WTC11 (cell line): ENCODE data around the gene TUBE1. TPM values are rescaled to one million over a fixed set of nuclear protein-coding genes. Genes with fewer than 3 reads are reported as not detected.

Source experiments
- ATAC-seq: fragments of 200-7000 bp; cut with Tn5 transposase; 2 replicates; pipeline ENCODE4 v1.10.0; 2021; ENCODE audit warnings: mild to moderate bottlenecking, moderate library complexity
- CTCF ChIA-PET: fragments of 300-600 bp; sonication (Branson Sonifier 250); formaldehyde crosslinking; loops from one replicate; lab custom pipeline; 2021; ENCODE audit warnings: antibody characterized with exemption; lab: Charles Lee
- POLR2A ChIA-PET: fragments of 350-600 bp; sonication (Branson Sonifier 250); formaldehyde crosslinking; loops from one replicate; lab custom pipeline; 2021; ENCODE audit warnings: antibody characterized with exemption; lab: Charles Lee
- DNase-seq: peaks from one replicate; pipeline ENCODE4 v3.0.0; 2021; ENCODE audit warnings: low spot score
- H3K27ac Mint-ChIP-seq: 2 replicates; pipeline ENCODE4 v1.8.0; 2021; ENCODE audit warnings: mixed read lengths
- H3K27me3 Mint-ChIP-seq: 2 replicates; pipeline ENCODE4 v1.8.0; 2021; ENCODE audit warnings: low read depth, mild to moderate bottlenecking, moderate library complexity, mixed read lengths
- H3K36me3 Mint-ChIP-seq: 2 replicates; pipeline ENCODE4 v1.8.0; 2021; ENCODE audit warnings: mixed read lengths
- H3K4me1 Mint-ChIP-seq: 2 replicates; pipeline ENCODE4 v1.8.0; 2022; ENCODE audit warnings: mixed read lengths
- H3K4me3 Mint-ChIP-seq: 2 replicates; pipeline ENCODE4 v1.8.0; 2021; ENCODE audit warnings: mild to moderate bottlenecking, moderate library complexity, mixed read lengths
- H3K9me3 Mint-ChIP-seq: 2 replicates; pipeline ENCODE4 v1.8.0; 2021; ENCODE audit warnings: mixed read lengths
- EMX1 ChIP-seq: fragments of 250-450 bp; sonication (Bioruptor Pico); IDR thresholded peaks from 2 replicates; pipeline ENCODE4 v1.8.0; 2021; ENCODE audit warnings: mild to moderate bottlenecking
- ETV6 ChIP-seq: sonication (generic); formaldehyde crosslinking; IDR thresholded peaks from 2 replicates; pipeline ENCODE4 v1.8.1; 2022; ENCODE audit warnings: mild to moderate bottlenecking, missing genetic modification reagents
- FOXJ3 ChIP-seq: sonication (generic); formaldehyde crosslinking; IDR thresholded peaks from 2 replicates; pipeline ENCODE4 v1.9.0; 2021; ENCODE audit warnings: missing genetic modification reagents, mild to moderate bottlenecking, borderline replicate concordance
- FOXP1 ChIP-seq: sonication (generic); formaldehyde crosslinking; IDR thresholded peaks from 2 replicates; pipeline ENCODE4 v1.8.0; 2022; ENCODE audit warnings: missing genetic modification reagents, mild to moderate bottlenecking, moderate library complexity, borderline replicate concordance
- GABPB1 ChIP-seq: sonication (generic); formaldehyde crosslinking; IDR thresholded peaks from 2 replicates; pipeline ENCODE4 v1.8.1; 2023; ENCODE audit warnings: mild to moderate bottlenecking, missing genetic modification reagents
- SMAD4 ChIP-seq: sonication (generic); formaldehyde crosslinking; IDR thresholded peaks from 2 replicates; pipeline ENCODE4 v1.8.0; 2022; ENCODE audit warnings: mild to moderate bottlenecking, missing genetic modification reagents
- ZNF416 ChIP-seq: fragments of 250-450 bp; sonication (Bioruptor Pico); IDR thresholded peaks from 2 replicates; pipeline ENCODE4 v1.9.0; 2021; ENCODE audit warnings: mild to moderate bottlenecking, inconsistent platforms
- total RNA-seq: library from RNA; stranded (reverse); gene quantifications from 3 replicates; pipeline ENCODE4 v1.2.3, GENCODE V29; 2021
- TF ChIP-seq, protein P1 (sequence below): sonication (generic); formaldehyde crosslinking; IDR thresholded peaks from 2 replicates; pipeline ENCODE4 v1.8.1; 2022; ENCODE audit warnings: mild to moderate bottlenecking, missing genetic modification reagents, moderate library complexity, borderline replicate concordance
- TF ChIP-seq, protein P2 (sequence below): sonication (generic); formaldehyde crosslinking; IDR thresholded peaks from 2 replicates; pipeline ENCODE4 v1.8.1; 2023; ENCODE audit warnings: mild to moderate bottlenecking, missing genetic modification reagents
- TF ChIP-seq, protein P3 (sequence below): fragments of 250-450 bp; sonication (Bioruptor Pico); IDR thresholded peaks from 2 replicates; pipeline ENCODE4 v2.1.2; 2022; ENCODE audit warnings: mild to moderate bottlenecking, moderate library complexity
- TF ChIP-seq, protein P4 (sequence below): fragments of 250-450 bp; sonication (Bioruptor Pico); IDR thresholded peaks from 2 replicates; pipeline ENCODE4 v1.9.0; 2021; ENCODE audit warnings: mild to moderate bottlenecking, borderline replicate concordance
- TF ChIP-seq, protein P5 (sequence below): sonication (generic); formaldehyde crosslinking; IDR thresholded peaks from 2 replicates; pipeline ENCODE4 v1.8.1; 2023; ENCODE audit warnings: mild to moderate bottlenecking, missing genetic modification reagents, moderate library complexity
- TF ChIP-seq, protein P6 (sequence below): sonication (generic); formaldehyde crosslinking; IDR thresholded peaks from 2 replicates; pipeline ENCODE4 v1.8.1; 2022; ENCODE audit warnings: low read depth, mild to moderate bottlenecking, moderate library complexity, missing genetic modification reagents, borderline replicate concordance
- TF ChIP-seq, protein P7 (sequence below): sonication (generic); formaldehyde crosslinking; IDR thresholded peaks from 2 replicates; pipeline ENCODE4 v1.8.1; 2023; ENCODE audit warnings: mild to moderate bottlenecking, missing genetic modification reagents, moderate library complexity

Gene TUBE1
- total RNA-seq, 1 experiment from 2014 or later, result 16.9 TPM

DNA sequence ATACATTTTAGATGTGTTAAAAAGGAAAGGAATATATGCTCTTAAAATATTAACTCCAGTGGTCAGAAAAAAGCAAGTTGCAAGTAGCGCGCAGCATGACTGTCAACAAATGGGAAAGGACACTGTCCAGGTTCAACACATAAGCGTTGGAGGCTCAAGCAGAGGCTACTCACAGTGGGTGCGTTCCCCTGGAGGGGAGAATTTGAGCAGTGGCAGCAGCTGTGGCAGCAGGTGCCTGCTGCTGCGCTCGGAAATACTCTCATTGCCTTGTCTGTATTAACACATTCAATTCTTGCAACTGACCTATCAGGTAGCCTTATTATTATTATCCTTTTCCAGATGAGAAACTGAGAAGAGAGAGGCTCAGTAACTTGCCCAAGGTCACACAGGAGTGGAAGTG is 55.3 kb downstream of the TUBE1 start (continued):
- TF ChIP-seq, protein P1, sequence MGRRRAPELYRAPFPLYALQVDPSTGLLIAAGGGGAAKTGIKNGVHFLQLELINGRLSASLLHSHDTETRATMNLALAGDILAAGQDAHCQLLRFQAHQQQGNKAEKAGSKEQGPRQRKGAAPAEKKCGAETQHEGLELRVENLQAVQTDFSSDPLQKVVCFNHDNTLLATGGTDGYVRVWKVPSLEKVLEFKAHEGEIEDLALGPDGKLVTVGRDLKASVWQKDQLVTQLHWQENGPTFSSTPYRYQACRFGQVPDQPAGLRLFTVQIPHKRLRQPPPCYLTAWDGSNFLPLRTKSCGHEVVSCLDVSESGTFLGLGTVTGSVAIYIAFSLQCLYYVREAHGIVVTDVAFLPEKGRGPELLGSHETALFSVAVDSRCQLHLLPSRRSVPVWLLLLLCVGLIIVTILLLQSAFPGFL (CRISPR knock-in tag), result no peak
- TF ChIP-seq, protein P2, sequence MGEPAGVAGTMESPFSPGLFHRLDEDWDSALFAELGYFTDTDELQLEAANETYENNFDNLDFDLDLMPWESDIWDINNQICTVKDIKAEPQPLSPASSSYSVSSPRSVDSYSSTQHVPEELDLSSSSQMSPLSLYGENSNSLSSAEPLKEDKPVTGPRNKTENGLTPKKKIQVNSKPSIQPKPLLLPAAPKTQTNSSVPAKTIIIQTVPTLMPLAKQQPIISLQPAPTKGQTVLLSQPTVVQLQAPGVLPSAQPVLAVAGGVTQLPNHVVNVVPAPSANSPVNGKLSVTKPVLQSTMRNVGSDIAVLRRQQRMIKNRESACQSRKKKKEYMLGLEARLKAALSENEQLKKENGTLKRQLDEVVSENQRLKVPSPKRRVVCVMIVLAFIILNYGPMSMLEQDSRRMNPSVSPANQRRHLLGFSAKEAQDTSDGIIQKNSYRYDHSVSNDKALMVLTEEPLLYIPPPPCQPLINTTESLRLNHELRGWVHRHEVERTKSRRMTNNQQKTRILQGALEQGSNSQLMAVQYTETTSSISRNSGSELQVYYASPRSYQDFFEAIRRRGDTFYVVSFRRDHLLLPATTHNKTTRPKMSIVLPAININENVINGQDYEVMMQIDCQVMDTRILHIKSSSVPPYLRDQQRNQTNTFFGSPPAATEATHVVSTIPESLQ (CRISPR knock-in tag), result no peak

DNA sequence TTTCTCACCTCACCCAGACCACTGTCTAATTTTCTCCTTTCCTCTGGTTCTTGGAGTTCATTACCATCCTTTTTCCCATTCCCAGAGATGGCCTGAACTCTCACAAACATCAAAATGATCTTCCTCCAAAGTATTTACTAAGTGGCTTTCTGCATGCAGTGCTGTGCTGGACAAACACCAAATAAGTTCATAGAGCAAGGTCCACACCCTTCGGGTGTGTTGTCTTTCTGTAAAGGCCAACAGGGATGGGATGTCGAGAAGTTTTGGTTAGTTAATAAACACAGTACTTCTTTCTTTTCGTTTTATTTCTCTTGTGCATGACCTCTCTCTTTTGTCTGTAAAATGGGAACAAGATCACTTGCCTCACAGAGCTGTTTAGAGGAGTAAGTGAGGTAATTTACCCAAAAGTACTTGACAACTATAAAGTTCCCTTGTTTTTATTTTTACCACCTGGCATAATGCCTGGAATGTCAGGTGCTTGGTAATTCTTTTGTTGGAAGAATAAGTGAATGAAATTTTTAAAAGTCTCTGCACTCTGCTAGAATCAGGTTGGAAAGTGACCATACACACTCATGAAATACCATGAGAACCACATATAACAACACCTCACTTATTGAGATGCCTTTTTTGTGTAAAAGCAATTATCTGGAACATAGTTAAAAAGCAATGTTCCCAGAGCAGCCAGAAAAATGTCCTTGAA is 56.2 kb downstream of the TUBE1 start:
- Mint-ChIP-seq H3K4me3 (no peak overlapping the region), H3K36me3 (no peaks in the 10 kb centered on the region), H3K27me3 (no peaks in the 10 kb centered on the region; the same call in 1 of the 2 replicates), H3K27ac (no peak overlapping the region), H3K4me1 (peaks cover 8% of the 10 kb centered on the region), H3K9me3 (no peaks in the 10 kb centered on the region)
- ChIA-PET CTCF (no interaction called here), POLR2A (no interaction called here)
- ATAC-seq (no peak), DNase-seq (no peak)
- TF ChIP-seq, protein P3, sequence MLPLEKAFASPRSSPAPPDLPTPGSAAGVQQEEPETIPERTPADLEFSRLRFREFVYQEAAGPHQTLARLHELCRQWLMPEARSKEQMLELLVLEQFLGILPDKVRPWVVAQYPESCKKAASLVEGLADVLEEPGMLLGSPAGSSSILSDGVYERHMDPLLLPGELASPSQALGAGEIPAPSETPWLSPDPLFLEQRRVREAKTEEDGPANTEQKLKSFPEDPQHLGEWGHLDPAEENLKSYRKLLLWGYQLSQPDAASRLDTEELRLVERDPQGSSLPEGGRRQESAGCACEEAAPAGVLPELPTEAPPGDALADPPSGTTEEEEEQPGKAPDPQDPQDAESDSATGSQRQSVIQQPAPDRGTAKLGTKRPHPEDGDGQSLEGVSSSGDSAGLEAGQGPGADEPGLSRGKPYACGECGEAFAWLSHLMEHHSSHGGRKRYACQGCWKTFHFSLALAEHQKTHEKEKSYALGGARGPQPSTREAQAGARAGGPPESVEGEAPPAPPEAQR, result no peak
- no peak for TF ChIP-seq SMAD4 (CRISPR knock-in tag)

DNA sequence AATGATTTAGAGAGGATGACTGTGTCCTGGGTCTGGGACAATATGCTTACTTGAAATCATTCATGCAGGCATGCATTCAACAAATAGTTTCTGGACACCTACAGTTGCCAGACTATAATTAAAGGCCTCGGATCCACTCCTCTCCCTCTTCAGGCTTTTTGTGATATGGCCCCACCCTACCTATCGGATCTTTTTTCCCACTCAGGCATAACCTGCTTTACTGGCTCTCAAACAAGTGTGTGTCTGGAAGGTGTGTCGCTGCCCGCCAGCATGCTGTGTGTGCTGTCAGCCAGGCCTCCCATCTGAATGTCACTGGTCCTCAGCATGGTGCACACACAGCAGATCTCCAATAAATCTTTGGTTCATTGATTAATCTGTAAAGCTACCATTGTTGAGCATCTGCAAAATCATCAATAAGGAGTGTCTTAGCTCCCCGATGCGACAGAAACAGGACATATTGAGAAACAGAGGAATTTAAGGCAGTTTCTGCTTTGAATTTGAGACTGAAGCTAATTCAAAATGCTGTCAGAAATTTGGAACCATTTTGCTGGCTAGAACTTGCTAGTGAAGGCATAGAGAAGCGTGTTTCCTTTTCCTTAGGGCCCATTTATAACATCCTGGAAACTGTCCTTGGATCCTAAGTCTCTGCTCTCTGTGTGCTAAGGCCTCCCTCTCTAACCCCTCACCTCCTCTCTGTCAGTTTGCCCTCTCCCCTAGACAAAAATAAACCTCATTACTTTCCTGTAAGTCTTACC is 56.9 kb downstream of the TUBE1 start:
- no peak for ATAC-seq
- TF ChIP-seq ETV6, result no peak
- TF ChIP-seq FOXP1 (CRISPR knock-in tag), result no peak
- TF ChIP-seq, protein P4, sequence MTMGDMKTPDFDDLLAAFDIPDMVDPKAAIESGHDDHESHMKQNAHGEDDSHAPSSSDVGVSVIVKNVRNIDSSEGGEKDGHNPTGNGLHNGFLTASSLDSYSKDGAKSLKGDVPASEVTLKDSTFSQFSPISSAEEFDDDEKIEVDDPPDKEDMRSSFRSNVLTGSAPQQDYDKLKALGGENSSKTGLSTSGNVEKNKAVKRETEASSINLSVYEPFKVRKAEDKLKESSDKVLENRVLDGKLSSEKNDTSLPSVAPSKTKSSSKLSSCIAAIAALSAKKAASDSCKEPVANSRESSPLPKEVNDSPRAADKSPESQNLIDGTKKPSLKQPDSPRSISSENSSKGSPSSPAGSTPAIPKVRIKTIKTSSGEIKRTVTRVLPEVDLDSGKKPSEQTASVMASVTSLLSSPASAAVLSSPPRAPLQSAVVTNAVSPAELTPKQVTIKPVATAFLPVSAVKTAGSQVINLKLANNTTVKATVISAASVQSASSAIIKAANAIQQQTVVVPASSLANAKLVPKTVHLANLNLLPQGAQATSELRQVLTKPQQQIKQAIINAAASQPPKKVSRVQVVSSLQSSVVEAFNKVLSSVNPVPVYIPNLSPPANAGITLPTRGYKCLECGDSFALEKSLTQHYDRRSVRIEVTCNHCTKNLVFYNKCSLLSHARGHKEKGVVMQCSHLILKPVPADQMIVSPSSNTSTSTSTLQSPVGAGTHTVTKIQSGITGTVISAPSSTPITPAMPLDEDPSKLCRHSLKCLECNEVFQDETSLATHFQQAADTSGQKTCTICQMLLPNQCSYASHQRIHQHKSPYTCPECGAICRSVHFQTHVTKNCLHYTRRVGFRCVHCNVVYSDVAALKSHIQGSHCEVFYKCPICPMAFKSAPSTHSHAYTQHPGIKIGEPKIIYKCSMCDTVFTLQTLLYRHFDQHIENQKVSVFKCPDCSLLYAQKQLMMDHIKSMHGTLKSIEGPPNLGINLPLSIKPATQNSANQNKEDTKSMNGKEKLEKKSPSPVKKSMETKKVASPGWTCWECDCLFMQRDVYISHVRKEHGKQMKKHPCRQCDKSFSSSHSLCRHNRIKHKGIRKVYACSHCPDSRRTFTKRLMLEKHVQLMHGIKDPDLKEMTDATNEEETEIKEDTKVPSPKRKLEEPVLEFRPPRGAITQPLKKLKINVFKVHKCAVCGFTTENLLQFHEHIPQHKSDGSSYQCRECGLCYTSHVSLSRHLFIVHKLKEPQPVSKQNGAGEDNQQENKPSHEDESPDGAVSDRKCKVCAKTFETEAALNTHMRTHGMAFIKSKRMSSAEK, result no peak
- TF ChIP-seq FOXJ3 (CRISPR knock-in tag), result no peak
- TF ChIP-seq, protein P5, sequence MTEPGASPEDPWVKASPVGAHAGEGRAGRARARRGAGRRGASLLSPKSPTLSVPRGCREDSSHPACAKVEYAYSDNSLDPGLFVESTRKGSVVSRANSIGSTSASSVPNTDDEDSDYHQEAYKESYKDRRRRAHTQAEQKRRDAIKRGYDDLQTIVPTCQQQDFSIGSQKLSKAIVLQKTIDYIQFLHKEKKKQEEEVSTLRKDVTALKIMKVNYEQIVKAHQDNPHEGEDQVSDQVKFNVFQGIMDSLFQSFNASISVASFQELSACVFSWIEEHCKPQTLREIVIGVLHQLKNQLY, result no peak
- TF ChIP-seq, protein P6, sequence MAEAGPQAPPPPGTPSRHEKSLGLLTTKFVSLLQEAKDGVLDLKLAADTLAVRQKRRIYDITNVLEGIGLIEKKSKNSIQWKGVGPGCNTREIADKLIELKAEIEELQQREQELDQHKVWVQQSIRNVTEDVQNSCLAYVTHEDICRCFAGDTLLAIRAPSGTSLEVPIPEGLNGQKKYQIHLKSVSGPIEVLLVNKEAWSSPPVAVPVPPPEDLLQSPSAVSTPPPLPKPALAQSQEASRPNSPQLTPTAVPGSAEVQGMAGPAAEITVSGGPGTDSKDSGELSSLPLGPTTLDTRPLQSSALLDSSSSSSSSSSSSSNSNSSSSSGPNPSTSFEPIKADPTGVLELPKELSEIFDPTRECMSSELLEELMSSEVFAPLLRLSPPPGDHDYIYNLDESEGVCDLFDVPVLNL, result no peak
- no peak for TF ChIP-seq GABPB1 (CRISPR knock-in tag)
- no peak for TF ChIP-seq EMX1 (CRISPR knock-in tag)
- TF ChIP-seq, protein P7, sequence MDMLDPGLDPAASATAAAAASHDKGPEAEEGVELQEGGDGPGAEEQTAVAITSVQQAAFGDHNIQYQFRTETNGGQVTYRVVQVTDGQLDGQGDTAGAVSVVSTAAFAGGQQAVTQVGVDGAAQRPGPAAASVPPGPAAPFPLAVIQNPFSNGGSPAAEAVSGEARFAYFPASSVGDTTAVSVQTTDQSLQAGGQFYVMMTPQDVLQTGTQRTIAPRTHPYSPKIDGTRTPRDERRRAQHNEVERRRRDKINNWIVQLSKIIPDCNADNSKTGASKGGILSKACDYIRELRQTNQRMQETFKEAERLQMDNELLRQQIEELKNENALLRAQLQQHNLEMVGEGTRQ, result no peak
- no peak for TF ChIP-seq ZNF416 (CRISPR knock-in tag)
- TF ChIP-seq, protein P1 (CRISPR knock-in tag), result no peak

More for the DNA sequence above, 56.9 kb downstream of the TUBE1 start:
- Mint-ChIP-seq H3K36me3 (no peaks in the 10 kb centered on the region), H3K4me1 (peaks cover 8% of the 10 kb centered on the region), H3K27ac (no peak overlapping the region), H3K27me3 (no peaks in the 10 kb centered on the region; the same call in 1 of the 2 replicates), H3K4me3 (no peak overlapping the region), H3K9me3 (no peaks in the 10 kb centered on the region)
- ChIA-PET CTCF (no interaction called here), POLR2A (no interaction called here)
- no peak for DNase-seq
